HEK293 (cell line): ENCODE measurements around the gene ADGRL1.
A peak's percentile ranks its signal among the peaks of the same experiment; 100 is the strongest.

Source experiments
- GLI2 ChIP-seq: fragments of 450-650 bp; formaldehyde crosslinking; IDR thresholded peaks from 2 replicates; pipeline ENCODE4; 2017; ENCODE audit warnings: missing biosample characterization, missing genetic modification characterization, low read depth, borderline replicate concordance
- IKZF3 ChIP-seq: fragments of 450-650 bp; IDR thresholded peaks from 2 replicates; pipeline ENCODE4 v1.5.0; 2018; ENCODE audit warnings: missing biosample characterization, mild to moderate bottlenecking, missing genetic modification characterization, moderate library complexity
- KLF7 ChIP-seq: fragments of 450-650 bp; formaldehyde crosslinking; IDR thresholded peaks from 2 replicates; pipeline ENCODE4 v1.5.1; 2016; ENCODE audit warnings: missing biosample characterization, missing genetic modification characterization, borderline replicate concordance
- PRDM1 ChIP-seq: fragments of 450-650 bp; formaldehyde crosslinking; IDR thresholded peaks from 2 replicates; pipeline ENCODE4; 2016; ENCODE audit warnings: missing biosample characterization, missing genetic modification characterization
- REPIN1 ChIP-seq: fragments of 450-650 bp; formaldehyde crosslinking; IDR thresholded peaks from 2 replicates; pipeline ENCODE4 v1.5.1; 2017; ENCODE audit warnings: missing biosample characterization, missing genetic modification characterization, low read depth
- SP3 ChIP-seq: fragments of 450-650 bp; formaldehyde crosslinking; IDR thresholded peaks from 2 replicates; pipeline ENCODE4 v1.5.1; 2016; ENCODE audit warnings: missing biosample characterization, missing genetic modification characterization
- WT1 ChIP-seq: fragments of 450-650 bp; formaldehyde crosslinking; IDR thresholded peaks from 2 replicates; pipeline ENCODE4 v1.5.1; 2016; ENCODE audit warnings: missing biosample characterization, missing genetic modification characterization
- YY1 ChIP-seq: fragments of 450-650 bp; formaldehyde crosslinking; IDR thresholded peaks from 2 replicates; pipeline ENCODE4 v1.5.1; 2018; ENCODE audit warnings: missing biosample characterization, missing genetic modification characterization
- ZBTB17 ChIP-seq: fragments of 450-650 bp; formaldehyde crosslinking; IDR thresholded peaks from 2 replicates; pipeline ENCODE4 v1.5.1; 2016; ENCODE audit warnings: missing biosample characterization, missing genetic modification characterization
- ZBTB6 ChIP-seq: fragments of 450-650 bp; formaldehyde crosslinking; IDR thresholded peaks from 2 replicates; pipeline ENCODE4 v1.5.1; 2017; ENCODE audit warnings: missing biosample characterization, missing genetic modification characterization
- ZBTB7A ChIP-seq: fragments of 450-650 bp; formaldehyde crosslinking; IDR thresholded peaks from 2 replicates; pipeline ENCODE4 v1.5.1; 2016; ENCODE audit warnings: low read depth, missing biosample characterization, missing genetic modification characterization
- ZBTB8A ChIP-seq: fragments of 450-650 bp; formaldehyde crosslinking; IDR thresholded peaks from 2 replicates; pipeline ENCODE4 v1.5.1; 2016; ENCODE audit warnings: missing biosample characterization, missing genetic modification characterization
- ZEB2 ChIP-seq: fragments of 450-650 bp; formaldehyde crosslinking; IDR thresholded peaks from 2 replicates; pipeline ENCODE4 v1.5.1; 2016; ENCODE audit warnings: missing biosample characterization, missing genetic modification characterization
- ZNF184 ChIP-seq: fragments of 450-650 bp; IDR thresholded peaks from 2 replicates; pipeline ENCODE4 v1.5.1; 2018; ENCODE audit warnings: missing biosample characterization, mild to moderate bottlenecking, missing genetic modification characterization
- ZNF239 ChIP-seq: fragments of 450-650 bp; formaldehyde crosslinking; IDR thresholded peaks from 2 replicates; pipeline ENCODE4 v1.5.1; 2016; ENCODE audit warnings: missing biosample characterization, missing genetic modification characterization
- ZNF341 ChIP-seq: fragments of 450-650 bp; formaldehyde crosslinking; IDR thresholded peaks from 2 replicates; pipeline ENCODE4; 2016; ENCODE audit warnings: low read depth, missing biosample characterization, missing genetic modification characterization
- ZNF391 ChIP-seq: fragments of 450-650 bp; formaldehyde crosslinking; IDR thresholded peaks from 2 replicates; pipeline ENCODE4 v1.5.1; 2016; ENCODE audit warnings: low read depth, missing biosample characterization, missing genetic modification characterization, borderline replicate concordance
- ZNF558 ChIP-seq: fragments of 450-650 bp; formaldehyde crosslinking; IDR thresholded peaks from 2 replicates; pipeline ENCODE4 v1.5.1; 2016; ENCODE audit warnings: missing biosample characterization, missing genetic modification characterization
- ZNF561 ChIP-seq: fragments of 450-650 bp; IDR thresholded peaks from 2 replicates; pipeline ENCODE4 v1.5.1; 2018; ENCODE audit warnings: missing biosample characterization, missing genetic modification characterization, borderline replicate concordance
- ZNF600 ChIP-seq: fragments of 450-650 bp; formaldehyde crosslinking; IDR thresholded peaks from 2 replicates; pipeline ENCODE4 v1.5.1; 2016; ENCODE audit warnings: missing biosample characterization, missing genetic modification characterization
- ZNF623 ChIP-seq: fragments of 450-650 bp; formaldehyde crosslinking; IDR thresholded peaks from 2 replicates; pipeline ENCODE4 v1.5.1; 2016; ENCODE audit warnings: missing biosample characterization, missing genetic modification characterization
- ZNF629 ChIP-seq: fragments of 450-650 bp; formaldehyde crosslinking; IDR thresholded peaks from 2 replicates; pipeline ENCODE4 v1.5.1; 2017; ENCODE audit warnings: missing biosample characterization, missing genetic modification characterization
- ZNF660 ChIP-seq: fragments of 450-650 bp; IDR thresholded peaks from 2 replicates; pipeline ENCODE4 v1.5.1; 2018; ENCODE audit warnings: missing biosample characterization, mild to moderate bottlenecking, missing genetic modification characterization
- ZNF677 ChIP-seq: fragments of 450-650 bp; IDR thresholded peaks from 2 replicates; pipeline ENCODE4 v1.5.0; 2018; ENCODE audit warnings: missing biosample characterization, mild to moderate bottlenecking, missing genetic modification characterization, moderate library complexity
- ZSCAN16 ChIP-seq: fragments of 450-650 bp; formaldehyde crosslinking; IDR thresholded peaks from 2 replicates; pipeline ENCODE4 v1.5.1; 2016; ENCODE audit warnings: missing biosample characterization, missing genetic modification characterization
- TF ChIP-seq, protein P1 (sequence below): fragments of 450-650 bp; formaldehyde crosslinking; IDR thresholded peaks from 2 replicates; pipeline ENCODE4 v1.5.1; 2016; ENCODE audit warnings: missing biosample characterization, missing genetic modification characterization, low read depth
- TF ChIP-seq, protein P2 (sequence below): fragments of 450-650 bp; formaldehyde crosslinking; IDR thresholded peaks from 2 replicates; pipeline ENCODE4 v1.5.1; 2017; ENCODE audit warnings: missing biosample characterization, missing genetic modification characterization
- TF ChIP-seq, protein P3 (sequence below): fragments of 450-650 bp; IDR thresholded peaks from 2 replicates; pipeline ENCODE4 v1.5.1; 2018; ENCODE audit warnings: missing biosample characterization, mild to moderate bottlenecking, missing genetic modification characterization
- TF ChIP-seq, protein P4 (sequence below): fragments of 450-650 bp; formaldehyde crosslinking; IDR thresholded peaks from 2 replicates; pipeline ENCODE4 v1.5.1; 2016; ENCODE audit warnings: missing biosample characterization, missing genetic modification characterization

ADGRL1 gene

GRCh38 chr19:14206737-14207726 lies 1.1 kb upstream of the ADGRL1 start (continued):
- TF ChIP-seq SP3 (tag by site-specific recombination): peak; percentile 59
- peak; percentile 70 for TF ChIP-seq ZNF600 (tag by site-specific recombination)
- peak; percentile 94 for TF ChIP-seq ZBTB8A (tag by site-specific recombination)
- TF ChIP-seq ZNF239 (tag by site-specific recombination): 0 out of 2 replicates have a peak, but pooled peaks have one; percentile 40
- peak; percentile 50; the same call in 1 of the 2 replicates for TF ChIP-seq WT1
- TF ChIP-seq ZNF558: peak; percentile 57; the same call in 1 of the 2 replicates
- TF ChIP-seq KLF7 (tag by site-specific recombination): 0 out of 2 replicates have a peak, but pooled peaks have one; percentile 52
- peak; percentile 36; the same call in 1 of the 2 replicates for TF ChIP-seq ZNF341 (tag by site-specific recombination)
- peak; percentile 83 for TF ChIP-seq PRDM1
- TF ChIP-seq, protein P1, sequence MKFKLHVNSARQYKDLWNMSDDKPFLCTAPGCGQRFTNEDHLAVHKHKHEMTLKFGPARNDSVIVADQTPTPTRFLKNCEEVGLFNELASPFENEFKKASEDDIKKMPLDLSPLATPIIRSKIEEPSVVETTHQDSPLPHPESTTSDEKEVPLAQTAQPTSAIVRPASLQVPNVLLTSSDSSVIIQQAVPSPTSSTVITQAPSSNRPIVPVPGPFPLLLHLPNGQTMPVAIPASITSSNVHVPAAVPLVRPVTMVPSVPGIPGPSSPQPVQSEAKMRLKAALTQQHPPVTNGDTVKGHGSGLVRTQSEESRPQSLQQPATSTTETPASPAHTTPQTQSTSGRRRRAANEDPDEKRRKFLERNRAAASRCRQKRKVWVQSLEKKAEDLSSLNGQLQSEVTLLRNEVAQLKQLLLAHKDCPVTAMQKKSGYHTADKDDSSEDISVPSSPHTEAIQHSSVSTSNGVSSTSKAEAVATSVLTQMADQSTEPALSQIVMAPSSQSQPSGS: peak; percentile 39; the same call in 1 of the 2 replicates
- TF ChIP-seq ZNF677 (tag by site-specific recombination): peak; percentile 40; the same call in 1 of the 2 replicates
- TF ChIP-seq ZNF561 (tag by site-specific recombination): peak; percentile 56; the same call in 1 of the 2 replicates
- 0 out of 2 replicates have a peak, but pooled peaks have one; percentile 10 for TF ChIP-seq GLI2
- peak; percentile 36 for TF ChIP-seq YY1 (tag by site-specific recombination)
- 0 out of 2 replicates have a peak, but pooled peaks have one; percentile 18 for TF ChIP-seq ZNF623 (tag by site-specific recombination)
- TF ChIP-seq ZSCAN16: 0 out of 2 replicates have a peak, but pooled peaks have one; percentile 6
- TF ChIP-seq ZBTB6 (tag by site-specific recombination): peak; percentile 83; the same call in 1 of the 2 replicates
- peak; percentile 62 for TF ChIP-seq ZNF184 (tag by site-specific recombination)
- TF ChIP-seq, protein P2, sequence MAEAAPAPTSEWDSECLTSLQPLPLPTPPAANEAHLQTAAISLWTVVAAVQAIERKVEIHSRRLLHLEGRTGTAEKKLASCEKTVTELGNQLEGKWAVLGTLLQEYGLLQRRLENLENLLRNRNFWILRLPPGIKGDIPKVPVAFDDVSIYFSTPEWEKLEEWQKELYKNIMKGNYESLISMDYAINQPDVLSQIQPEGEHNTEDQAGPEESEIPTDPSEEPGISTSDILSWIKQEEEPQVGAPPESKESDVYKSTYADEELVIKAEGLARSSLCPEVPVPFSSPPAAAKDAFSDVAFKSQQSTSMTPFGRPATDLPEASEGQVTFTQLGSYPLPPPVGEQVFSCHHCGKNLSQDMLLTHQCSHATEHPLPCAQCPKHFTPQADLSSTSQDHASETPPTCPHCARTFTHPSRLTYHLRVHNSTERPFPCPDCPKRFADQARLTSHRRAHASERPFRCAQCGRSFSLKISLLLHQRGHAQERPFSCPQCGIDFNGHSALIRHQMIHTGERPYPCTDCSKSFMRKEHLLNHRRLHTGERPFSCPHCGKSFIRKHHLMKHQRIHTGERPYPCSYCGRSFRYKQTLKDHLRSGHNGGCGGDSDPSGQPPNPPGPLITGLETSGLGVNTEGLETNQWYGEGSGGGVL: peak; percentile 78
- TF ChIP-seq ZBTB17 (tag by site-specific recombination): peak; percentile 77
- TF ChIP-seq ZEB2 (tag by site-specific recombination): peak; percentile 96
- TF ChIP-seq ZNF660 (tag by site-specific recombination): peak; percentile 69
- TF ChIP-seq, protein P3, sequence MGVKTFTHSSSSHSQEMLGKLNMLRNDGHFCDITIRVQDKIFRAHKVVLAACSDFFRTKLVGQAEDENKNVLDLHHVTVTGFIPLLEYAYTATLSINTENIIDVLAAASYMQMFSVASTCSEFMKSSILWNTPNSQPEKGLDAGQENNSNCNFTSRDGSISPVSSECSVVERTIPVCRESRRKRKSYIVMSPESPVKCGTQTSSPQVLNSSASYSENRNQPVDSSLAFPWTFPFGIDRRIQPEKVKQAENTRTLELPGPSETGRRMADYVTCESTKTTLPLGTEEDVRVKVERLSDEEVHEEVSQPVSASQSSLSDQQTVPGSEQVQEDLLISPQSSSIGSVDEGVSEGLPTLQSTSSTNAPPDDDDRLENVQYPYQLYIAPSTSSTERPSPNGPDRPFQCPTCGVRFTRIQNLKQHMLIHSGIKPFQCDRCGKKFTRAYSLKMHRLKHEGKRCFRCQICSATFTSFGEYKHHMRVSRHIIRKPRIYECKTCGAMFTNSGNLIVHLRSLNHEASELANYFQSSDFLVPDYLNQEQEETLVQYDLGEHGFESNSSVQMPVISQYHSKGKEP (tag by site-specific recombination): peak; percentile 41; the same call in 1 of the 2 replicates
- peak; percentile 86 for TF ChIP-seq ZNF629 (tag by site-specific recombination)
- TF ChIP-seq, protein P4, sequence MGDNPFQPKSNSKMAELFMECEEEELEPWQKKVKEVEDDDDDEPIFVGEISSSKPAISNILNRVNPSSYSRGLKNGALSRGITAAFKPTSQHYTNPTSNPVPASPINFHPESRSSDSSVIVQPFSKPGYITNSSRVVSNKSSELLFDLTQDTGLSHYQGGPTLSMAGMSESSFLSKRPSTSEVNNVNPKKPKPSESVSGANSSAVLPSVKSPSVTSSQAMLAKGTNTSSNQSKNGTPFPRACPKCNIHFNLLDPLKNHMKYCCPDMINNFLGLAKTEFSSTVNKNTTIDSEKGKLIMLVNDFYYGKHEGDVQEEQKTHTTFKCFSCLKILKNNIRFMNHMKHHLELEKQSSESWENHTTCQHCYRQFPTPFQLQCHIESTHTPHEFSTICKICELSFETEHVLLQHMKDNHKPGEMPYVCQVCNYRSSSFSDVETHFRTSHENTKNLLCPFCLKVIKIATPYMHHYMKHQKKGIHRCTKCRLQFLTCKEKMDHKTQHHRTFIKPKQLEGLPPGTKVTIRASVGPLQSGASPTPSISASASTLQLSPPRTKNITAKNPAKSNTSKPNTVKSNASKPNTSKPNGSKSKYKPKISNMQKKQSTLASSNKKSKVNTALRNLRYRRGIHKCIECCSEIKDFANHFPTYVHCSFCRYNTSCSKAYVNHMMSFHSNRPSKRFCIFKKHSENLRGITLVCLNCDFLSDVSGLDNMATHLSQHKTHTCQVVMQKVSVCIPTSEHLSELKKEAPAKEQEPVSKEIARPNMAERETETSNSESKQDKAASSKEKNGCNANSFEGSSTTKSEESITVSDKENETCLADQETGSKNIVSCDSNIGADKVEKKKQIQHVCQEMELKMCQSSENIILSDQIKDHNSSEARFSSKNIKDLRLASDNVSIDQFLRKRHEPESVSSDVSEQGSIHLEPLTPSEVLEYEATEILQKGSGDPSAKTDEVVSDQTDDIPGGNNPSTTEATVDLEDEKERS (tag by site-specific recombination): peak; percentile 83
- peak; percentile 44; the same call in 1 of the 2 replicates for TF ChIP-seq REPIN1 (tag by site-specific recombination)
- peak; percentile 43; the same call in 1 of the 2 replicates for TF ChIP-seq ZBTB7A (tag by site-specific recombination)
- peak; percentile 100 for TF ChIP-seq IKZF3
- peak; percentile 87; the same call in 1 of the 2 replicates for TF ChIP-seq ZNF391 (tag by site-specific recombination)
